SK-MEL-5 (cell line): ENCODE data around the gene MANEA. TPM values are rescaled to one million over a fixed set of nuclear protein-coding genes. Genes with fewer than 3 reads are reported as not detected.
"Not testable (repeated sequence)": the region's sequence is repeated elsewhere in the genome, so short reads cannot be mapped to it uniquely, and the experiment has no call there.

Source experiments
- DNase-seq: peaks from one replicate; pipeline ENCODE4 v3.0.0-alpha.2; 2016; ENCODE audit warnings: low read depth, low spot score
- in situ Hi-C: cut with HindIII; loops from 2 replicates; pipeline ENCODE4 v1.10.0; 2016; ENCODE audit warnings: low sequenced_read_pairs, high pct_unique_total_duplicates, low pct_unique_long_range_greater_than_20kb
- total RNA-seq: library from RNA; depleted of rRNA; stranded (reverse); fragments of >200 nt; shearing (Covaris generic); gene quantifications from 2 replicates; pipeline ENCODE4 v1.2.3, GENCODE V29; 2014

The MANEA gene
- total RNA-seq, 1 experiment from 2014 or later, result 10.6 TPM

DNA sequence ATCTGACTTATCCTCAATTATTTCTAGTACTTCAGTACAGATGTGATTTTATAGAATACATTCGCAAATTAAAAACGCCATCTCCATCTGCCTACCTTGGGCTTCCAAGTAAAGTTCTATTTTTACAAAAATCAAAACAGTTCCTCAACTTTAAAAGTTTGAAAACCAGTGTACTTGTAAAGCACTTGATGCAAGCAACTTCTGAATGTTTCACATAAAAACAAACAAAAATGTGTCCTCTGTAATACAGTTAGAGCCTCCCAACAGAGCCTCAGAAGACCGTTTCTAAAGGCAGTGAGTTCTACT lies 384 bp upstream of the MANEA start:
- no peak for DNase-seq
- in situ Hi-C loops, result no loop called here

DNA sequence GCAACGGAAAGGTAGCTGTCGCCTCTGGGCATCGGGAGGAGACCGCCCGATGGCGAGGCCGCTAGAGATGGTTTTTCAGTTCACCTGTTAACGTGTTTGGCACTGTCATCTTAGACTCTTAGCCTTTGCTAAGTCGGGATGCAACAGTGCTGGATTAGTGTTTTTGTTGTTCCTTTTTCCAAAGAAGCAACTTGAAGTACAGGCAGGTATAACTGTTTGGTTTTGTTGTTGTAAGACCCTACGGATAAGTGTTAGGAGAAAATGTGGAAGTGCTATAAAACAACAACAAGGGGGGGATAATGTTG lies 723 bp downstream of the MANEA start:
- DNase-seq, result no peak
- in situ Hi-C loops, result no loop called here

DNA sequence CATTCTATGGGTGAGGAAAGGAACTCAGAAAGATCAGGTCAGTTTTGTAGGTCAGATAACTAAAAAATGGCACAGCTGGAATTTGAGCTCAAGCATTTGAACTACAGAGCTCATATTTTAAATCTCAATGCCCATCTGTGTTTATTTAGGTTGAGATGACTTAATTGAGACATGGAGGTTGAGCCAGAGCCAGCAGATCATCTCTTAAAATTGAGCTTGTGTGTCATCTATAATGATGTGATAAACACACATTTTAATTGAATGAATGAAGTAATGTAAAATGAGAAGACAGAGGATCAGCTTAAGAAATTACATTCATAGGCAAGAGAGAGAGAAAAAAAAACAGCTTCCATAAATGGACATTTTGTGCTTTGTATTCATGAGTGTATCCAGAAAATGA lies 3.7 kb downstream of the MANEA start:
- in situ Hi-C loops, result no loop called here
- no peak for DNase-seq

DNA sequence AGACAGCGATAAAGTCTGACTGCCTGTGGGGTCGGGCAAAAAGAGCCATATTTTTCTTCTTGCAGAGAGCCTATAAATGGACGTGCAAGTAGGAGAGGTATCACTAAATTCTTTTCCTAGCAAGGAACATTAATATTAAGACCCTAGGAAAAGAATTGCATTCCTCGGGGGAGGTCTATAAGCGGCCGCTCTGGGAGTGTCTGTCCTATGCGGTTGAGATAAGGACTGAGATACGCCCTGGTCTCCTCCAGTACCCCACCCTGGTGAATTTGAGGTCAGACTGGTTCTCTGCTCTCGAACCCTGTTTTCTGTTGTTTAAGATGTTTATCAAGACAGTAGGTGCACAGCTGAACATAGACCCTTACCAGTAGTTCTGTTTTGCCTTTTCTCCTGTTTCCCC lies 6.9 kb downstream of the MANEA start:
- in situ Hi-C loops, DNase-seq: not testable (repeated sequence)

DNA sequence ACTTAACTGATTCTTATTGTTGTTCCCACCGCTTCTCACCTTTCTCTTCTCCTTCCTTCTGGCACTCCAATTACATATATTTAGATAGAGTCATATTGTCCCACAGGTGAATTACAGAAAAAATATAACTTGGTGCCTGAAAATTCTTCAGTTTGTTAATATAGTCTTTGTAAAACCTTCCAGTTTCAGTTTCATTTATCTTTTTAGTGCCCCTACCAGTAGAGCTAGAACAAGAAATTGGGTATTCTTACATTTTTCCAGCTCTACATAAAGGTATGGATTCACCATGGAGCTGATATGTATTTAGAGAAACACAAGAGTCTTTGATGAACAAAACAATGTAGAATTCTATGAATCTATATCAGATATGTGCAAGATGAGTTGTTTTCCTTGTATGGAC lies 10.7 kb downstream of the MANEA start:
- in situ Hi-C loops, result no loop called here
- DNase-seq, result no peak

DNA sequence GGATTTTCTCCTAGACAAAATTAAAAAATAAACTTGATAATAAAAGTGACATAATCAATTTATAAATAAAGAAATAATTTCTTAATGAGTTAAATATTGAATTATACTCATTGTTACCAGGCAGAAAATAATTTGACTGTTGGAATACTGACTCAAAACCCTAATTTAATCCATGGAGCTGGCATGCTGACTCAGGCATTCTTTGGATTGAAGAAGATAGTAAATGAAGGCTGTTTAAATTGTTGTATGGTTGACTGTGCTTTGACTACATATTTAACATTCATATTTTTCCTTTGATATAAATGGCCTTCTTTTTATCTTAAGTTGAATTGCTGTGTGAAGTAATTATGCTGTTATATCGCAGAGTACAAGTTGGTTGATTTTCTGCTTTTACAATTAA lies 11.7 kb downstream of the MANEA start:
- no peak for DNase-seq
- in situ Hi-C loops, result no loop called here

DNA sequence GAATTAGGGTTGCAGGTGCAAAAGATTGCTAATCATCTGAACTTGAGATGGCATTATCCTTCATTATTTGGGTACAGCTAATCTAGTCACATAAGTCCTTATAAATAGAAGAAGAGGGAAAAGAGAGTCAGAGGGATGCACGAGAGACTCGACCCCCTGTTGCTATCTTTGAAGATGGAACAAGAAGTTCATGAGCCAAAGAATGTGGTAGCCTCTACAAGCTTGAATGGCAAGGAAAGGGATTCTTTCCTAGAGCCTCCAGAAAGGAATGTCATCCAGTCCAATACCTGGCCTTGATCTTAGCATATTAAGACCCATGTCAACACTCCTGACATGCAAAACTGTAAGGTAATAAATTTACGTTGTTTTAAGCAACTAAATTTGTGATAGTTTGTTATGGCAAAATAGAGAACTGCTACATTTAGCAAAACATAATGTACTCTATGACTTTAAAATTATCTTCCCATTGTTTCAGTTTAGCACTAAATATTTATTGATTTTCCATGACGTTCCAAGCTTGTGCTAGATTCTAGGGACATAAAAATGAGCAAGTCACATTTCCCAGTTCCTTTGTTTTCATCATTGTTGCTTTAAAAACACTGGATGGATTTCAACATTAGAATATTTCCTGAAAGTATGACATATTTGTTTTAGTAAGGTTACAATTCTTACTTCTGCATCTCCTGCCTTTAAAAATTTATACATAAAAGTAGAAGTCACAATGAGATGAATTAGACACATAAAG lies 12.7 kb downstream of the MANEA start:
- in situ Hi-C loops, result no loop called here
- no peak for DNase-seq

DNA sequence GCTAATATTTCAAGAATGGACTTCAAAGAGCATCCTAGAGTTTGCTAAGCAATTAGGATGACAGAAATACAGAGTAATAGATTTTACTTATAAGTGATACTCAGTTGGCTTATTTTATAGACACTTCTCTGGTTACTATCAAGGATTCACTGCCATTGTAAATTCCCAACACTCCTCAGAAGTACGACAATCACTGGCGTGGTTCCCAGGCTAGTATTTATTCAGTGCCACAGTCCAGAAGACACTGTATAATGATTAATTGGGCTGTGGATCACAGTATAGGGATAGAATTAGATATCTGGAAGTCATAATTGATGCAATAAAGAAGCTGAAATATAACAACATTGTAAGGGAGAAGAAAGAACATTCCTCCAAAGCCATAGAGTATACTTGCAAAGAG lies 15.7 kb downstream of the MANEA start:
- in situ Hi-C loops, result no loop called here
- no peak for DNase-seq

DNA sequence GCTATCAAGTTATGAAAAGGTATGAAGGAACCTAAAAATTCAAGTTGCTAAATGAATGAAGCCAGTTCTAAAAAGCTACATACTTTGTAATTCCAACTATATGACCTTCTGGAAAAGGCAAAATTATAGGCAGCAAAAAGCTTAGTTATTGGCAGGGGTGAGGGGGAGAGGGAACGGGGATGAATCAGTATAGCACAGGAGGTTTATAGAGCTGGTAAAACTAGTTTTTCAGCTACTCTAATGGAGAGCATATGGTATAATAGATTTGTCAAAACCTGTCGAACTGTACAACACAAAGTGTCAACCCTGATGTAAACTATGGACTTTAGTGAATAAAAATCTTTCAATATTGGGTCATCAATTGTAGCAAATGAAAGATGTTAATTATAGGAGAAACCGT lies 18.7 kb downstream of the MANEA start:
- in situ Hi-C loops, result no loop called here
- DNase-seq, result no peak

DNA sequence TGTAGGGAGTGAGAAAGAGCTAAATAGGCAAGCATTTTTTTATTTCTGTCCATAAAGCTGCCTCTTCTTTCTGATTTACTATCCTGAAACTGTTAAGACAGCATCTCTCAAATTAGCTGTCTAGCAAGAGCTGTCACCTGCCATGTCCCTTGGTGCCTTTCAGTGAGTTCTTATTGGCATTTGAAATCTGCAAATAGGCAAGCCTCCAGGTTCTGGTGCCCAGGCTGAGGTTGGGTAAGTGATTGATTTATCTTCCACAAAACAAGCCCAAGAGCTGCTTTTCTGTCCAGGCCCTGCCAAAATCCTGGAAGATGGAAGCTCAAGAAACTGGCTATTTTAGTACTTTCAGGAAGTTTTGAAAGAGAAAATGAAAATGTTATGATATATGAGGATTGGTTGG lies 22.4 kb downstream of the MANEA start:
- DNase-seq, result no peak
- in situ Hi-C loops, result no loop called here

DNA sequence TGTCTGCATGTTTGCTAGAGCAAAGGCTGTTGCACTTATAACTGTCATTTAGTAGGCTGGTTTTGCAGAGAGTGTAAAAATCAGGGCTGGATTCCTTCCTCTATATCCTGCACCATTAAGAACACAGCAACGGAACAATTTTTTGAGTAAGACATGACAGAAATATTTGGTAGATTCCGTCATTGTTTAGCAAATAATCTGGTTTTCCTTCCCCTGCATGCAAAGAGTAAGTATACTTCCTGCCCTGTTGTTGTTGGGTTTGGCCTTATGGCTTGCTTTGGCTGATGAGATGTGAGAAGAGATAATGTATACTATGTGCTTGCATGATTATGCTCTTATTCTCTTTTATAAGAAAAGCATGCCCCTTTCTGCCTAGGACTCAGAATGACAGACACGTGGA lies 23.8 kb downstream of the MANEA start:
- DNase-seq, result no peak
- in situ Hi-C loops, result no loop called here

DNA sequence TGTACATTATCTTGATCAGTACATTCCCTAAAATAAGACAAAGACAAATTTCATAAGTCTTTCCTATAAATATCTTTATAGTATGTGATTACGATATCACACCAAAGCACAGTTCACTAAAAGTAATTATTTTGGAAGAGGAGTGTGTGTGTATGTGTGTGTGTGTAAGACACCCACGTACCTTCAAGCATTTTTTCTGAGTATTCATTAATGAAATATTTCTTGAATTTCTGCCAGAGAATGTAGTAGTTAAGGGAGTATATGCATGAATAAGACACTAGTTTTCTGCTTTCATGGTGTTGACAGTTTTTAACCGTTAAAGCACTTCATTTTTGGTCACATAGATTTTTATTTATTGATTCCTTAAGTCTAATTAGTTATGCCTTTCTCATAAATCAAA lies 36.8 kb downstream of the MANEA start:
- in situ Hi-C loops, result no loop called here

DNA sequence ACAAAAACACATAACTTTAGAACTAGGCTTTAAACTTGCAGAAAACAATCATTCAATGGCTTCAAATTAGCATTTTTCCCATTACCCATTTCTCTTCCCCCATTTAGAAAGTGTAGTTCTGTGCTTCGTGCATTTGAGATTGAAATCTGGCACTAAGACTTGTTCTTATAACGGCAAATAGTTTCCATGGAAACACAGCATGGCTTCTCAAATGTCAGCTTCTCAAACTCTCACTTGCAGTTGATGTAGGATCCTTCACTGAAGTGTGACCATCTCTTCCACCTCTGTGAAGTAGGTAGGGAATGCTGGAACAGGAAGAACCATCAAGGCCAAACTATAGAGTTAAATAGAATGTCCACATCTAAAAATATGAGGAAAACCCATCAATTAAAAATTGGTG lies 52.2 kb downstream of the MANEA start:
- in situ Hi-C loops, result no loop called here

More for the DNA sequence above, 36.8 kb downstream of the MANEA start:
- no peak for DNase-seq

DNA sequence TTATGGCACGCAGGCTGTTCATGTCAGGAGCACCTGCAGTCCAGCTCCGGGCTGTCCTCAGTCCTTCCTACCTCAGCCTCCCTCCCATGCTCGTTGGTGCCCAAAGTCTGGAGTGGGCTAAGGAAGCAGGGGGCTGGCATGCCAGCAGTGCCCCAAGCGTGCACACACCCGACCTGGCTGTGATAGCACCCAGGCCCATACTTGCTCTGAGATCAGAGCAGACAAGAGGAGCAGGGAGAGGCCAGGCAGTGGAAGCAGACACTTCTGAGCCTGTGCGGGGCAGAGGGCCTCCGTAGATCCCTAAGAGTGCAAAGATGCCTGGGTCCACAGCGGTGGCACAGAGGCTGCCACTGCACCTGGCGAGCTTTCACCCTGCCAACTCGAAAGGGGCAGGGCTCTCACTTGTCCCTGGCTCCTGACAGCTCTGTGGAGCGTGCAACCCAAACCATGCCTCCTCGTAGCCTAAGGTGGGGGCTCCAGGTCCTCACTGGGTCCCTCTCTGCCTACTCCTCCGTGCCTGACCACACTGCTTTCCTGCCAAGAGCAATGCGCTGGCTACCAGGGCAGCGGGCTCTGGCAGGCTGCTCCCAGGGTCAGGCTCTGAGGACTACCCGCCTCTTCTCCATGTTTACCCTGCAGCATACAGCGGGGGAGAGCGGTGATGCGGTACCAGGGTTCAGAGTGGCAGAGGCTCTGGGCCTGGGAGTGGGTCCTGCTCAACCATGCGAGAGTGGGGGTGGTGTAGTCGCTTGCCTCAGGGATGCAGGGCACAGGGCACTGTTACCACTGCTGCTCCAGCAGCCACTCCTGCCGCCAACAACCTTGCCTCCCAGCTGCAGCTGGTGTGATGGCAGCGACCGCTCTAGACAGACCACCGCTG lies 59.5 kb downstream of the MANEA start:
- in situ Hi-C loops, result no loop called here
- DNase-seq, result no peak

More for the DNA sequence above, 52.2 kb downstream of the MANEA start:
- DNase-seq, result no peak

DNA sequence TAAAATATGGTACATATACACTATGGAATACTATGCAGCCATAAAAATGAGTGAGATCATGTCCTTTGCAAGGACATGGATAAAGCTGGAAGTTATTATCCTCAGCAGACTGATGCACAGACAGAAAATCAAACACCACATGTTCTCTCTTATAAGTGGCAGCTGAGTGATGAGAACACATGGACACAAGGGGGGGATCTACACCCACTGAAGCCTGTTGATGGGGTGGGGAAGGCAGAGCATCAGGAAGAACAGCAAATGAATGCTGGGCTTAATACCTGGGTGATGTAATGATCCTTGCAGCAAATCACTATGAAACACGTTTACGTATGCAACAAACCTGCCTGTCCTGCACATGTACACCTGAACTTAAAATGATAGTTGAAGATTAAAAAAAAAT lies 71.3 kb downstream of the MANEA start:
- in situ Hi-C loops, result no loop called here
- peak; percentile 43 for DNase-seq

DNA sequence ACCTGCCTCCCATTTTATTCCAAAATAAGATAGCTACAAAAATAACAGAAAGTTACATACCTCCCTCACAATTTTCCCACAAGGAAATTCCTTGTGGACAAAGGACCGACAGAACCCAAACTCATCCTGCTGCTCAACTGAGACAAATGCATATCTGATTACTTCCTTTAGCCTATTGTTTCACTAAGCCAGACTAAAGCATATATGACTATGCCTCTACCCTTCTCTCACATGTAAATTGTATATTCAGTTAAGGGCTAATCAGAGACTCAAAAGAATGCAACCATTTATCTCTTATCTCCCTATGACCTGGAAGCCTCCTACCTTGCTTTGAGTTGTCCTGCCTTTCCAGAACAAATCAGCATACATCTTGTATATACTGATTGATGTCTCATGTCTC lies 72.1 kb downstream of the MANEA start:
- in situ Hi-C loops, result no loop called here
- DNase-seq, result no peak

DNA sequence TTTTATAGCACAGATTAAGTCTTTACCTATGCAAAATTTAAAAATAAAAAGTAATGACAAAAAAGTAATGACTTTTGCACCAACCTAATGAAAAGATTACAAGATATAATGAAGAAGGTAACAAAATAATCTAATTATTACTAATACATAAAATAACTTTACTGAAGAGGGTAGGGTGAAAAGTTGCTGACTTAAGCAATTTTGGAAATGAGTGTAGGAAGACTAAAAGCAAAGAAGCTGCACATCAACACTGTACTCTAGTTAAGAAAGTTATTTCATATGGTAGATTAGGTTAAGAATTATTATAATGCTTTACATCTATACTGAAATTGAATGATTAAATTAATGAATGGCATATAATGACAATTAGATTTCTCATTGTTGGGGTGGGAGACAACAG lies 76.8 kb downstream of the MANEA start:
- in situ Hi-C loops, result no loop called here
- no peak for DNase-seq

DNA sequence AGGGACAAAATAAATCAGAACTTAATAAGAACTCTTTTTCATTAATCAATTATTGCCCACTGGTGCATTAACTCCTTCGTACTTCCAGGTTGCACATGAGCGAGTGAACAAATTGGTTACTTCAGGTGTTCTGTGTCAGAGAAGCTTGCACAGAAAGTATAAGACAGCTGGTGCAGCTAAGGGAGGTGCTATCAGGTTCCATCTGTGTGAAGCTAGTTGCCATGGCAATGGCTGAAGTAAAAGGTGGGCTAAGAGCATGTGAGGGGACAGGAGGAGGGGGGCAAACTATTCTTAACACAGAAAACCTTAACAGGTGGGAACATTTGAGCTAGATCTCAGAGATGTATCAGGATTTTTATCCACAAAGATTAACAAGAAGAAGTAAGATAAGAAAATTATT lies 81.6 kb downstream of the MANEA start:
- in situ Hi-C loops, result no loop called here
- no peak for DNase-seq
